ENCODE results near the gene SCUBE2. TPM values are rescaled to one million over a fixed set of nuclear protein-coding genes. Genes with fewer than 3 reads are reported as not detected.

The SCUBE2 gene
- total and polyA plus RNA-seq, 4 donors = 2.6 to 27.6 (median 4.0) TPM

DNA sequence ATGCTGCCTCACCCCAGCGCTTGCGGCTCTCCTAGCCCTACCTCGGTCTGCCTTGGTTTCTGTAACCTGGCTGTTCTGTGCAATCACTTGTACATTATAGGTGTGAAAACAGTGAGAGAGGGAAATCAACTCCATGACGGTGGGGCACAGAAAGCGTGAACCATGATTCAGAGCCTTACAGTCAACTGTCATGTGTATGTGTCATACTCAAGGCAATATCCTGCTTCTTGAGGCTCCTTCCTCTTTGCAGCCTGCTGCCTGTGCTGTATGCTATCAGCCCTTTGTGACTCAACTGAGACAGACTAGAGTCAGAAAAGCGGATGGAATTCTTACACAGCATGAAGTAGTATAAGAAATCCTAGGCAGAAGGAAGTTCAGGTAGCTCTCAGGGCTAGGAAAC, 89.7 kb downstream of the SCUBE2 start:
- H3K4me1 ChIP-seq (ENCODE audit: control insufficient read depth in 5 of 5, insufficient read depth in 5 of 5, low read length in 5 of 5) = peaks cover 0 to 15% (median 3%) of the 10 kb centered on the region in 5 donors
- peaks cover 0 to 2% (median 0%) of the 10 kb centered on the region in 4 donors for H3K9me3 ChIP-seq (ENCODE audit: control insufficient read depth in 4 of 4, insufficient read depth in 3 of 4, low read length in 3 of 4)
- WGBS, 2 donors = 59 to 73% methylated on average over 6 of the region's 6 CpGs
- ATAC-seq (ENCODE audit: insufficient read depth, low FRiP score) (no peak), DNase-seq (no peak)
- TF ChIP-seq, protein P1, sequence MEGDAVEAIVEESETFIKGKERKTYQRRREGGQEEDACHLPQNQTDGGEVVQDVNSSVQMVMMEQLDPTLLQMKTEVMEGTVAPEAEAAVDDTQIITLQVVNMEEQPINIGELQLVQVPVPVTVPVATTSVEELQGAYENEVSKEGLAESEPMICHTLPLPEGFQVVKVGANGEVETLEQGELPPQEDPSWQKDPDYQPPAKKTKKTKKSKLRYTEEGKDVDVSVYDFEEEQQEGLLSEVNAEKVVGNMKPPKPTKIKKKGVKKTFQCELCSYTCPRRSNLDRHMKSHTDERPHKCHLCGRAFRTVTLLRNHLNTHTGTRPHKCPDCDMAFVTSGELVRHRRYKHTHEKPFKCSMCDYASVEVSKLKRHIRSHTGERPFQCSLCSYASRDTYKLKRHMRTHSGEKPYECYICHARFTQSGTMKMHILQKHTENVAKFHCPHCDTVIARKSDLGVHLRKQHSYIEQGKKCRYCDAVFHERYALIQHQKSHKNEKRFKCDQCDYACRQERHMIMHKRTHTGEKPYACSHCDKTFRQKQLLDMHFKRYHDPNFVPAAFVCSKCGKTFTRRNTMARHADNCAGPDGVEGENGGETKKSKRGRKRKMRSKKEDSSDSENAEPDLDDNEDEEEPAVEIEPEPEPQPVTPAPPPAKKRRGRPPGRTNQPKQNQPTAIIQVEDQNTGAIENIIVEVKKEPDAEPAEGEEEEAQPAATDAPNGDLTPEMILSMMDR (IDR thresholded peaks at IDR 0.05; ENCODE audit: control extremely low read depth, extremely low read depth) = no peak
- H3K36me3 ChIP-seq (ENCODE audit: control insufficient read depth in 4 of 4, insufficient read depth in 4 of 4, low read length in 4 of 4) = no peaks in the 10 kb centered on the region
- no peak overlapping the region for H3K4me3 ChIP-seq
- H3K27me3 ChIP-seq (ENCODE audit: control insufficient read depth in 3 of 3, insufficient read depth in 3 of 3, low read length in 2 of 3) = peaks cover 0 to 22% (median 21%) of the 10 kb centered on the region in 3 donors
- H3K27ac ChIP-seq (ENCODE audit: low read depth in 1 of 2, low read length in 1 of 2) = no peak overlapping the region
- H3K9ac ChIP-seq (ENCODE audit: insufficient read depth in 1 of 2, low read length in 2 of 2) = no peak overlapping the region

DNA sequence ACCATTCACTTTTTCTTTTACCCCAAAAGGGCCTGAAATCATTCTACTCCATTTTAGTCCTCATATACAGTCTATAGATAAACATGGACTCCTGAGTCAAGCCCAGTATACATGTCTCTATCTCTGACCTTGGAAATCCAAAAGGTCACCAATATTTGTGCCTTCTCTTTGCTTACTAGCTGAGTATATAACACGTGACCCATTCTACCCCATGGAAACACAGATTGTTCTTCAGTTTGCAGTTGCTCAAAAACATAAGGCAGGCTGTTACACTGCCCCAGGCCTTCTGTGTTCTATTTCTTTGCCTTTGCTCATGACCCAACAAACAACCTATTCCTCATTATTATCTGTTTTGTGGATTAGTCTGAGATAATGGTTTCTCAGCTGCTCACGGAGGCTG, 93.4 kb downstream of the SCUBE2 start:
- DNase-seq = no peak
- 93% methylated on average over 2 of the region's 2 CpGs for WGBS, 2 donors
- H3K36me3 ChIP-seq (ENCODE audit: control insufficient read depth in 4 of 4, insufficient read depth in 4 of 4, low read length in 4 of 4) = no peaks in the 10 kb centered on the region
- ATAC-seq (ENCODE audit: insufficient read depth, low FRiP score) = no peak
- peaks cover 0 to 2% (median 0%) of the 10 kb centered on the region in 5 donors for H3K4me1 ChIP-seq (ENCODE audit: control insufficient read depth in 5 of 5, insufficient read depth in 5 of 5, low read length in 5 of 5)
- H3K9me3 ChIP-seq (ENCODE audit: control insufficient read depth in 4 of 4, insufficient read depth in 3 of 4, low read length in 3 of 4) = no peaks in the 10 kb centered on the region
- TF ChIP-seq, protein P1 (IDR thresholded peaks at IDR 0.05; ENCODE audit: control extremely low read depth, extremely low read depth) = no peak
- H3K4me3 ChIP-seq = no peak overlapping the region
- no peak overlapping the region for H3K27ac ChIP-seq (ENCODE audit: low read depth in 1 of 2, low read length in 1 of 2)
- no peak overlapping the region for H3K9ac ChIP-seq (ENCODE audit: insufficient read depth in 1 of 2, low read length in 2 of 2)
- H3K27me3 ChIP-seq (ENCODE audit: control insufficient read depth in 3 of 3, insufficient read depth in 3 of 3, low read length in 2 of 3) = peaks cover 0 to 13% (median 5%) of the 10 kb centered on the region in 3 donors

- Histone ChIP-seq H3K27me3 (ENCODE audit: control insufficient read depth in 3 of 3, insufficient read depth in 3 of 3, low read length in 2 of 3) (peaks cover 0 to 8% (median under 1%) of the 10 kb centered on the region in 3 donors), H3K4me1 (ENCODE audit: control insufficient read depth in 5 of 5, insufficient read depth in 5 of 5, low read length in 5 of 5) (no peaks in the 10 kb centered on the region), H3K9ac (ENCODE audit: insufficient read depth in 1 of 2, low read length in 2 of 2) (no peak overlapping the region), H3K36me3 (ENCODE audit: control insufficient read depth in 4 of 4, insufficient read depth in 4 of 4, low read length in 4 of 4) (no peaks in the 10 kb centered on the region), H3K27ac (ENCODE audit: low read depth in 1 of 2, low read length in 1 of 2) (no peak overlapping the region), H3K9me3 (ENCODE audit: control insufficient read depth in 4 of 4, insufficient read depth in 3 of 4, low read length in 3 of 4) (no peaks in the 10 kb centered on the region), H3K4me3 (no peak overlapping the region)
- DNase-seq (no peak), ATAC-seq (ENCODE audit: insufficient read depth, low FRiP score) (no peak)
- 78 to 82% methylated on average over 3 of the region's 3 CpGs for WGBS, 2 donors
- TF ChIP-seq, protein P1 (IDR thresholded peaks at IDR 0.05; ENCODE audit: control extremely low read depth, extremely low read depth) = no peak
These were observed 93.9 kb downstream of the SCUBE2 start for GRCh38 chr11:8997451-8997850.

- H3K9me3 ChIP-seq (ENCODE audit: control insufficient read depth in 4 of 4, insufficient read depth in 3 of 4, low read length in 3 of 4) = no peaks in the 10 kb centered on the region
- WGBS, 2 donors = 58 to 75% methylated on average over 1 of the region's 1 CpG
- DNase-seq = no peak
- no peak overlapping the region for H3K27ac ChIP-seq (ENCODE audit: low read depth in 1 of 2, low read length in 1 of 2)
- no peaks in the 10 kb centered on the region for H3K27me3 ChIP-seq (ENCODE audit: control insufficient read depth in 3 of 3, insufficient read depth in 3 of 3, low read length in 2 of 3)
- TF ChIP-seq, protein P1 (IDR thresholded peaks at IDR 0.05; ENCODE audit: control extremely low read depth, extremely low read depth) = no peak
- H3K4me1 ChIP-seq (ENCODE audit: control insufficient read depth in 5 of 5, insufficient read depth in 5 of 5, low read length in 5 of 5) = no peaks in the 10 kb centered on the region
- ATAC-seq (ENCODE audit: insufficient read depth, low FRiP score) = no peak
- no peak overlapping the region for H3K9ac ChIP-seq (ENCODE audit: insufficient read depth in 1 of 2, low read length in 2 of 2)
- H3K36me3 ChIP-seq (ENCODE audit: control insufficient read depth in 4 of 4, insufficient read depth in 4 of 4, low read length in 4 of 4) = no peaks in the 10 kb centered on the region
- no peak overlapping the region for H3K4me3 ChIP-seq
These were observed 101.9 kb downstream of the SCUBE2 start for GRCh38 chr11:8989453-8989852.
